ENCODE results near the gene PRAC1.

PRAC1 gene

GRCh38 chr17:48746916-48747444, 24.7 kb upstream of the PRAC1 start:
- H3K9me3 ChIP-seq (ENCODE audit: control insufficient read depth in 1 of 2, low read length in 2 of 2): no peaks in the 10 kb centered on the region
- no peak overlapping the region for H3K4me3 ChIP-seq (ENCODE audit: low read depth in 1 of 2, low read length in 2 of 2)
- peaks cover 96 to 99% of the 10 kb centered on the region in 2 donors for H3K27me3 ChIP-seq (ENCODE audit: control insufficient read depth in 1 of 2, insufficient read depth in 2 of 2, low read length in 2 of 2)
- H3K36me3 ChIP-seq (ENCODE audit: control insufficient read depth in 1 of 2, insufficient read depth in 2 of 2, low read length in 2 of 2): no peaks in the 10 kb centered on the region
- peaks cover 0 to 8% of the 10 kb centered on the region in 2 donors for H3K4me1 ChIP-seq (ENCODE audit: control insufficient read depth in 1 of 2, insufficient read depth in 2 of 2, low read length in 2 of 2)
- no peak overlapping the region for H3K27ac ChIP-seq (ENCODE audit: low read depth, low read length)
- no peak overlapping the region for H3K9ac ChIP-seq (ENCODE audit: low read depth in 1 of 2, low read length in 2 of 2)

- Histone ChIP-seq H3K4me1 (ENCODE audit: control insufficient read depth in 1 of 2, insufficient read depth in 2 of 2, low read length in 2 of 2) (peaks cover 0 to 8% of the 10 kb centered on the region in 2 donors), H3K27me3 (ENCODE audit: control insufficient read depth in 1 of 2, insufficient read depth in 2 of 2, low read length in 2 of 2) (peaks cover 93 to 96% of the 10 kb centered on the region in 2 donors), H3K36me3 (ENCODE audit: control insufficient read depth in 1 of 2, insufficient read depth in 2 of 2, low read length in 2 of 2) (no peaks in the 10 kb centered on the region), H3K27ac (ENCODE audit: low read depth, low read length) (no peak overlapping the region), H3K9me3 (ENCODE audit: control insufficient read depth in 1 of 2, low read length in 2 of 2) (no peaks in the 10 kb centered on the region), H3K9ac (ENCODE audit: low read depth in 1 of 2, low read length in 2 of 2) (no peak overlapping the region), H3K4me3 (ENCODE audit: low read depth in 1 of 2, low read length in 2 of 2) (no peak overlapping the region)
These were observed 23.3 kb upstream of the PRAC1 start for GRCh38 chr17:48745381-48746275.

GRCh38 chr17:48740537-48740936, 18.2 kb upstream of the PRAC1 start:
- H3K27ac ChIP-seq (ENCODE audit: low read depth, low read length): no peak overlapping the region
- peaks cover 80 to 81% of the 10 kb centered on the region in 2 donors for H3K27me3 ChIP-seq (ENCODE audit: control insufficient read depth in 1 of 2, insufficient read depth in 2 of 2, low read length in 2 of 2)
- no peaks in the 10 kb centered on the region for H3K36me3 ChIP-seq (ENCODE audit: control insufficient read depth in 1 of 2, insufficient read depth in 2 of 2, low read length in 2 of 2)
- no peaks in the 10 kb centered on the region for H3K4me1 ChIP-seq (ENCODE audit: control insufficient read depth in 1 of 2, insufficient read depth in 2 of 2, low read length in 2 of 2)
- H3K9me3 ChIP-seq (ENCODE audit: control insufficient read depth in 1 of 2, low read length in 2 of 2): no peaks in the 10 kb centered on the region
- no peak overlapping the region for H3K4me3 ChIP-seq (ENCODE audit: low read depth in 1 of 2, low read length in 2 of 2)
- no peak overlapping the region for H3K9ac ChIP-seq (ENCODE audit: low read depth in 1 of 2, low read length in 2 of 2)

GRCh38 chr17:48738803-48739526, 16.6 kb upstream of the PRAC1 start:
- Histone ChIP-seq H3K9ac (ENCODE audit: low read depth in 1 of 2, low read length in 2 of 2) (no peak overlapping the region), H3K9me3 (ENCODE audit: control insufficient read depth in 1 of 2, low read length in 2 of 2) (no peaks in the 10 kb centered on the region), H3K27me3 (ENCODE audit: control insufficient read depth in 1 of 2, insufficient read depth in 2 of 2, low read length in 2 of 2) (peaks cover 80 to 83% of the 10 kb centered on the region in 2 donors)

GRCh38 chr17:48738424-48738802, 16.1 kb upstream of the PRAC1 start:
- peaks cover 80 to 83% of the 10 kb centered on the region in 2 donors for H3K27me3 ChIP-seq (ENCODE audit: control insufficient read depth in 1 of 2, insufficient read depth in 2 of 2, low read length in 2 of 2)
- no peak overlapping the region for H3K27ac ChIP-seq (ENCODE audit: low read depth, low read length)
- H3K36me3 ChIP-seq (ENCODE audit: control insufficient read depth in 1 of 2, insufficient read depth in 2 of 2, low read length in 2 of 2): no peaks in the 10 kb centered on the region
- H3K4me1 ChIP-seq (ENCODE audit: control insufficient read depth in 1 of 2, insufficient read depth in 2 of 2, low read length in 2 of 2): no peaks in the 10 kb centered on the region
- no peak overlapping the region for H3K4me3 ChIP-seq (ENCODE audit: low read depth in 1 of 2, low read length in 2 of 2)
- no peak overlapping the region for H3K9ac ChIP-seq (ENCODE audit: low read depth in 1 of 2, low read length in 2 of 2)
- H3K9me3 ChIP-seq (ENCODE audit: control insufficient read depth in 1 of 2, low read length in 2 of 2): no peaks in the 10 kb centered on the region

More at GRCh38 chr17:48738803-48739526, 16.6 kb upstream of the PRAC1 start:
- no peaks in the 10 kb centered on the region for H3K36me3 ChIP-seq (ENCODE audit: control insufficient read depth in 1 of 2, insufficient read depth in 2 of 2, low read length in 2 of 2)
- no peak overlapping the region for H3K27ac ChIP-seq (ENCODE audit: low read depth, low read length)
- no peaks in the 10 kb centered on the region for H3K4me1 ChIP-seq (ENCODE audit: control insufficient read depth in 1 of 2, insufficient read depth in 2 of 2, low read length in 2 of 2)
- no peak overlapping the region for H3K4me3 ChIP-seq (ENCODE audit: low read depth in 1 of 2, low read length in 2 of 2)

- H3K36me3 ChIP-seq (ENCODE audit: control insufficient read depth in 1 of 2, insufficient read depth in 2 of 2, low read length in 2 of 2): no peaks in the 10 kb centered on the region
- H3K27ac ChIP-seq (ENCODE audit: low read depth, low read length): no peak overlapping the region
- peaks cover 80 to 83% of the 10 kb centered on the region in 2 donors for H3K27me3 ChIP-seq (ENCODE audit: control insufficient read depth in 1 of 2, insufficient read depth in 2 of 2, low read length in 2 of 2)
- no peak overlapping the region for H3K9ac ChIP-seq (ENCODE audit: low read depth in 1 of 2, low read length in 2 of 2)
- no peaks in the 10 kb centered on the region for H3K9me3 ChIP-seq (ENCODE audit: control insufficient read depth in 1 of 2, low read length in 2 of 2)
- no peak overlapping the region for H3K4me3 ChIP-seq (ENCODE audit: low read depth in 1 of 2, low read length in 2 of 2)
- H3K4me1 ChIP-seq (ENCODE audit: control insufficient read depth in 1 of 2, insufficient read depth in 2 of 2, low read length in 2 of 2): no peaks in the 10 kb centered on the region
These were observed 15.2 kb upstream of the PRAC1 start for GRCh38 chr17:48737330-48738043.

GRCh38 chr17:48735062-48735351, 12.7 kb upstream of the PRAC1 start:
- H3K36me3 ChIP-seq (ENCODE audit: control insufficient read depth in 1 of 2, insufficient read depth in 2 of 2, low read length in 2 of 2): no peaks in the 10 kb centered on the region
- H3K4me1 ChIP-seq (ENCODE audit: control insufficient read depth in 1 of 2, insufficient read depth in 2 of 2, low read length in 2 of 2): no peaks in the 10 kb centered on the region
- H3K9me3 ChIP-seq (ENCODE audit: control insufficient read depth in 1 of 2, low read length in 2 of 2): no peaks in the 10 kb centered on the region
- H3K4me3 ChIP-seq (ENCODE audit: low read depth in 1 of 2, low read length in 2 of 2): no peak overlapping the region
- H3K27ac ChIP-seq (ENCODE audit: low read depth, low read length): no peak overlapping the region
- peaks cover 80 to 85% of the 10 kb centered on the region in 2 donors for H3K27me3 ChIP-seq (ENCODE audit: control insufficient read depth in 1 of 2, insufficient read depth in 2 of 2, low read length in 2 of 2)
- no peak overlapping the region for H3K9ac ChIP-seq (ENCODE audit: low read depth in 1 of 2, low read length in 2 of 2)

- H3K4me3 ChIP-seq (ENCODE audit: low read depth in 1 of 2, low read length in 2 of 2): no peak overlapping the region
- no peak overlapping the region for H3K9ac ChIP-seq (ENCODE audit: low read depth in 1 of 2, low read length in 2 of 2)
- no peaks in the 10 kb centered on the region for H3K36me3 ChIP-seq (ENCODE audit: control insufficient read depth in 1 of 2, insufficient read depth in 2 of 2, low read length in 2 of 2)
- no peak overlapping the region for H3K27ac ChIP-seq (ENCODE audit: low read depth, low read length)
- no peaks in the 10 kb centered on the region for H3K4me1 ChIP-seq (ENCODE audit: control insufficient read depth in 1 of 2, insufficient read depth in 2 of 2, low read length in 2 of 2)
- no peaks in the 10 kb centered on the region for H3K9me3 ChIP-seq (ENCODE audit: control insufficient read depth in 1 of 2, low read length in 2 of 2)
- H3K27me3 ChIP-seq (ENCODE audit: control insufficient read depth in 1 of 2, insufficient read depth in 2 of 2, low read length in 2 of 2): peaks cover 83 to 91% of the 10 kb centered on the region in 2 donors
These were observed 12.2 kb upstream of the PRAC1 start for GRCh38 chr17:48734333-48735061.

GRCh38 chr17:48733632-48734328, 11.5 kb upstream of the PRAC1 start:
- no peaks in the 10 kb centered on the region for H3K9me3 ChIP-seq (ENCODE audit: control insufficient read depth in 1 of 2, low read length in 2 of 2)
- no peaks in the 10 kb centered on the region for H3K36me3 ChIP-seq (ENCODE audit: control insufficient read depth in 1 of 2, insufficient read depth in 2 of 2, low read length in 2 of 2)
- no peak overlapping the region for H3K27ac ChIP-seq (ENCODE audit: low read depth, low read length)
- peaks cover 84 to 90% of the 10 kb centered on the region in 2 donors for H3K27me3 ChIP-seq (ENCODE audit: control insufficient read depth in 1 of 2, insufficient read depth in 2 of 2, low read length in 2 of 2)
- no peak overlapping the region for H3K9ac ChIP-seq (ENCODE audit: low read depth in 1 of 2, low read length in 2 of 2)
- H3K4me3 ChIP-seq (ENCODE audit: low read depth in 1 of 2, low read length in 2 of 2): no peak overlapping the region
- peaks cover under 1 to 2% of the 10 kb centered on the region in 2 donors for H3K4me1 ChIP-seq (ENCODE audit: control insufficient read depth in 1 of 2, insufficient read depth in 2 of 2, low read length in 2 of 2)

All from duodenal mucosa (tissue), 2 donors.